HCT116 (cell line): Measurements from ENCODE around the gene TRAF3. TPM values are rescaled to one million over a fixed set of nuclear protein-coding genes. Genes with fewer than 3 reads are reported as not detected.

Experiments used
- ATAC-seq: fragments of 200-7000 bp; cut with Tn5 transposase; 2 replicates; pipeline ENCODE4 v1.9.1; 2020; ENCODE audit warnings: mild to moderate bottlenecking, moderate library complexity
- BruUV-seq: library from RNA; stranded (reverse); fragments of 400-500 nt; replicated peaks from 2 replicates; lab custom pipeline; 2021; lab: Mats Ljungman, UMichigan
- CTCF ChIA-PET: fragments of 300-600 bp; sonication (Branson Sonifier 250); formaldehyde crosslinking; loops from one replicate; lab custom pipeline; 2021; ENCODE audit warnings: antibody characterized with exemption; lab: Charles Lee
- POLR2A ChIA-PET: fragments of 300-600, 350-600 bp; sonication (Branson Sonifier 250); formaldehyde crosslinking; loops from one replicate; lab custom pipeline; 2021; ENCODE audit warnings: antibody characterized with exemption; lab: Charles Lee
- RAD21 ChIA-PET, 2 experiments: fragments of 300-600 bp; sonication (Branson Sonifier 250); formaldehyde crosslinking; loops; one replicate each; lab custom pipeline; 2023; ENCODE audit warnings: low total read pairs in 2 of 2; ENCODE audit not compliant: uncharacterized antibody in 2 of 2, unreplicated experiment in 2 of 2, low non-redundant PET in 1 of 2; lab: Charles Lee
- DNase-seq: peaks from one replicate; pipeline ENCODE4 v3.0.0-alpha.2; 2010; ENCODE audit warnings: low read depth, low spot score
- H2AFZ ChIP-seq: fragments of 200-600 bp; shearing (Covaris generic), sonication (generic); 2 replicates; pipeline ENCODE4 v1.6.1; 2017; ENCODE audit warnings: low read depth, mixed run types, mixed read lengths, antibody characterized with exemption, low read length; ENCODE audit not compliant: poor library complexity, severe bottlenecking
- H3K27ac ChIP-seq: 2 replicates; pipeline ENCODE4 v1.5.1; 2012; ENCODE audit warnings: low read depth, low read length
- H3K27me3 ChIP-seq: fragments of 200-600 bp; sonication (generic); 2 replicates; pipeline ENCODE4 v1.6.1; 2016; ENCODE audit warnings: mixed run types, low read length, mixed read lengths; ENCODE audit not compliant: insufficient read depth
- H3K36me3 ChIP-seq, 2 experiments: fragments of 200-500 bp in 1 of 2; fragments of 200-600 bp in 1 of 2; sonication (Bioruptor generic) in 1 of 2; sonication (generic) in 1 of 2; 2 replicates each; pipeline versions ENCODE4 v1.5.1 to v1.6.1; 2014 to 2016; ENCODE audit warnings: low read length in 2 of 2, inconsistent platforms in 1 of 2, mixed read lengths in 1 of 2, mixed run types in 1 of 2; ENCODE audit not compliant: insufficient read depth in 2 of 2, control insufficient read depth in 1 of 2
- H3K4me1 ChIP-seq, 2 experiments: fragments of 200-600 bp in 1 of 2; sonication (generic) in 1 of 2; 2 replicates each; pipeline versions ENCODE4 v1.5.1 to v1.6.1; 2012 to 2017; ENCODE audit warnings: low read length in 2 of 2, inconsistent platforms in 1 of 2, mild to moderate bottlenecking in 1 of 2, mixed read lengths in 1 of 2, mixed run types in 1 of 2, moderate library complexity in 1 of 2; ENCODE audit not compliant: insufficient read depth in 2 of 2, control insufficient read depth in 1 of 2
- H3K4me2 ChIP-seq: fragments of 200-600 bp; sonication (generic); 2 replicates; pipeline ENCODE4 v1.6.1; 2017; ENCODE audit warnings: mixed run types, low read length, mixed read lengths
- H3K4me3 ChIP-seq, 2 experiments: fragments of 200-600 bp in 1 of 2; sonication (generic) in 1 of 2; replicated peaks in 1 of 2; 2 replicates each; pipeline ENCODE4 v1.5.1; 2011 to 2016; ENCODE audit warnings: low read length in 2 of 2, control low read depth in 1 of 2, low read depth in 1 of 2, mild to moderate bottlenecking in 1 of 2, mixed read lengths in 1 of 2, mixed run types in 1 of 2
- H3K79me2 ChIP-seq: fragments of 200-600 bp; sonication (generic); 2 replicates; pipeline ENCODE4 v1.6.1; 2017; ENCODE audit warnings: mild to moderate bottlenecking, mixed run types, low read length, moderate library complexity, mixed read lengths; ENCODE audit not compliant: insufficient read depth
- H3K9ac ChIP-seq: fragments of 200-600 bp; sonication (generic); 2 replicates; pipeline ENCODE4 v1.6.1; 2016; ENCODE audit warnings: low read length, mixed read lengths
- H3K9me2 ChIP-seq: fragments of 200-600 bp; sonication (generic), shearing (Covaris generic); 2 replicates; pipeline ENCODE4 v1.6.1; 2017; ENCODE audit warnings: mixed run types, mild to moderate bottlenecking, moderate library complexity; ENCODE audit not compliant: insufficient read depth
- H3K9me3 ChIP-seq, 2 experiments: fragments of 200-500 bp in 1 of 2; fragments of 200-600 bp in 1 of 2; sonication (Bioruptor generic) in 1 of 2; sonication (generic) in 1 of 2; 2 replicates each; pipeline ENCODE4 v1.6.1; 2014 to 2017; ENCODE audit warnings: low read length in 2 of 2, mixed read lengths in 2 of 2, inconsistent platforms in 1 of 2, low read depth in 1 of 2, mild to moderate bottlenecking in 1 of 2, mixed run types in 1 of 2, moderate library complexity in 1 of 2; ENCODE audit not compliant: control insufficient read depth in 1 of 2, insufficient read depth in 1 of 2
- H4K20me1 ChIP-seq: fragments of 200-600 bp; sonication (generic), shearing (Covaris generic); 2 replicates; pipeline ENCODE4 v1.6.1; 2017; ENCODE audit warnings: mixed run types, mild to moderate bottlenecking, moderate library complexity; ENCODE audit not compliant: insufficient read depth
- CEBPB ChIP-seq: IDR thresholded peaks from 2 replicates; pipeline ENCODE4 v1.6.1; 2012; ENCODE audit warnings: low read depth
- EGR1 ChIP-seq: IDR thresholded peaks from 2 replicates; pipeline ENCODE4 v1.6.1; 2012; ENCODE audit warnings: low read depth
- EZH2 ChIP-seq: fragments of 200-600 bp; sonication (generic); IDR thresholded peaks from 2 replicates; pipeline ENCODE4 v1.6.1; 2017; ENCODE audit warnings: antibody characterized with exemption, mixed run types
- EZH2phosphoT487 ChIP-seq: fragments of 200-600 bp; IDR thresholded peaks from 2 replicates; pipeline ENCODE4 v1.6.1; 2018; ENCODE audit warnings: antibody characterized with exemption, borderline replicate concordance
- POLR2A ChIP-seq: IDR thresholded peaks from 2 replicates; pipeline ENCODE4 v1.7.0; 2011; ENCODE audit warnings: borderline replicate concordance; ENCODE audit not compliant: insufficient read depth, insufficient read length; ENCODE audit errors: extremely low read depth
- POLR2AphosphoS5 ChIP-seq: IDR thresholded peaks from 2 replicates; pipeline ENCODE4 v1.6.1; 2011; ENCODE audit warnings: mild to moderate bottlenecking, low read depth, low read length, moderate library complexity
- RAD21 ChIP-seq: IDR thresholded peaks from 2 replicates; pipeline ENCODE4 v1.6.1; 2012; ENCODE audit warnings: low read depth, mild to moderate bottlenecking
- SP1 ChIP-seq: IDR thresholded peaks from 2 replicates; pipeline ENCODE4 v1.6.1; 2012; ENCODE audit warnings: low read depth
- YY1 ChIP-seq: IDR thresholded peaks from 2 replicates; pipeline ENCODE4 v1.6.1; 2011; ENCODE audit warnings: low read length, low read depth, moderate library complexity, mild to moderate bottlenecking; ENCODE audit not compliant: insufficient replicate concordance; ENCODE audit errors: extremely low read depth
- ZFX ChIP-seq: fragments of 450-650 bp; IDR thresholded peaks from 2 replicates; pipeline ENCODE4 v1.6.1; 2017
- intact Hi-C: fragments of 100-400 bp; cut with micrococcal nuclease; formaldehyde crosslinking; loops from 2 replicates; pipeline ENCODE4 v1.10.0; 2022
- total RNA-seq: library from RNA; stranded (reverse); gene quantifications from one replicate; pipeline ENCODE4 v1.2.1, GENCODE V29; 2021; ENCODE audit not compliant: unreplicated experiment
- TF ChIP-seq, protein P1 (sequence below): IDR thresholded peaks from 2 replicates; pipeline ENCODE4 v1.6.1; 2012
- TF ChIP-seq, protein P2 (sequence below): IDR thresholded peaks from 2 replicates; pipeline ENCODE4 v1.6.1; 2011; ENCODE audit warnings: mild to moderate bottlenecking, low read length, moderate library complexity; ENCODE audit not compliant: insufficient replicate concordance; ENCODE audit errors: extremely low read depth
- TF ChIP-seq, protein P3 (sequence below), 3 experiments: fragments of 200-600 bp in 1 of 3; sonication (generic) in 1 of 3; IDR thresholded peaks in 2 of 3; conservative IDR thresholded peaks in 1 of 3; 2 replicates each; pipeline ENCODE4 v1.5.1; 2012 to 2017; ENCODE audit warnings: low read depth in 2 of 3, low read length in 2 of 3, antibody characterized with exemption in 1 of 3, borderline replicate concordance in 1 of 3, control low read depth in 1 of 3, mild to moderate bottlenecking in 1 of 3, mixed read lengths in 1 of 3, mixed run types in 1 of 3, moderate library complexity in 1 of 3; ENCODE audit not compliant: insufficient read depth in 1 of 3
- TF ChIP-seq, protein P4 (sequence below): IDR thresholded peaks from 2 replicates; pipeline ENCODE4 v1.6.1; 2012

Gene TRAF3
- total RNA-seq, 1 experiment from 2014 or later: 32.1 TPM

DNA sequence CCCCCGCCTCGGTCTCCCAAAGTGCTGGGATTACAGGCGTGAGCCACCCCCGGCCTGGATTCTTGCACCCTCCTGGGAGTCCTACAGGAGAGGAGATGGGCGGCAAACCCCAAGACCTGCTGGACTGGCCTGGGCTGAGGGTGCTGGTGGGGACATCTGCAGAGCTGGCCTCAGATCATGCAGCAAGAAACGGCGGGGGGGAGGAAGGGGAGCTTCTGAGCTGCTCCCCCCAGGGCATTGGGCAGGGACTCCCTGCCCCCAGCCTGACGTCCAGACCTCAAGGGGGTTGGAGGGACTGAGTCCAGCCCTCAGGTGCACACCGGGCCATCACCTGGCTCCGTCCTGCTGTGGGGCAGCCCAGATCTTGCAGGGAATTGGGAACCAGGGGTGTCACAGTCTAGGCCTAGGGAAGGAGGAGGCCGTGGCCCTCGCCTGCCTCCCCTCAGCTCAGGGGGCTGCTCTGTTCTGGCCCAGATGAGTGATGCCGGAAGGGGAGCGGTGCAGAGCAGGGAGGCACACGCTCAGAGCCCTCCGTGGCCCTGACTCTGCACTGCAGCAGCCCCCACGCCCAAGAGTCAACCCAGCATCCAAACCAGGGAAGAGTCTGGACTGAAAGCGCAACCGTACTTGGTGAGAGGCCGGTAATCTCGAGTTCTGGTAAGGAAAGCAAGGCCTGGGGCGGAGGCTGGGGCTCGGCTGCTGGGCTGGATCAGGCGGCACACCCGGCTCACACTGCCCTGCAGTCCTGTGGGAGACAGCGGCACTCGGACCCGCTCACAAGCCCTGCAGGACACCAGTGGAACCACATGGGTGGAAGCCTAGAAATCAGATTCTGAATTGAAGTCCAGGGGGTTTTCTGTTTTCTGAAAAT, 136.3 kb downstream of the TRAF3 start:
- intact Hi-C loops: loop anchor here (10.0 kb wide), 1 partner anchor 319 kb away; the partner anchor contains the start of gene RCOR1
- Histone ChIP-seq H3K79me2 (no peaks in the 10 kb centered on the region), H3K4me3 (no peak overlapping the region), H3K4me2 (no peak overlapping the region), H3K9me2 (no peaks in the 10 kb centered on the region), H2AFZ (no peak overlapping the region), H3K27me3 (no peaks in the 10 kb centered on the region), H3K9me3 (no peaks in the 10 kb centered on the region), H3K27ac (no peak overlapping the region), H3K9ac (no peak overlapping the region), H3K4me1 (no peaks in the 10 kb centered on the region), H3K36me3 (no peaks in the 10 kb centered on the region), H4K20me1 (no peaks in the 10 kb centered on the region)
- ATAC-seq (no peak), DNase-seq (no peak)
- RAD21 ChIA-PET: no interaction called here
- CTCF ChIA-PET: no interaction called here
- POLR2A ChIA-PET: no interaction called here
- no TSS peak for BruUV-seq
- TF ChIP-seq YY1 (no peak), RAD21 (no peak), CEBPB (no peak), EZH2phosphoT487 (no peak), EGR1 (no peak), EZH2 (no peak), POLR2A (no peak), ZFX (no peak), SP1 (no peak), POLR2AphosphoS5 (no peak)
- TF ChIP-seq, protein P1, sequence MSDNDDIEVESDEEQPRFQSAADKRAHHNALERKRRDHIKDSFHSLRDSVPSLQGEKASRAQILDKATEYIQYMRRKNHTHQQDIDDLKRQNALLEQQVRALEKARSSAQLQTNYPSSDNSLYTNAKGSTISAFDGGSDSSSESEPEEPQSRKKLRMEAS: no peak
- TF ChIP-seq, protein P2, sequence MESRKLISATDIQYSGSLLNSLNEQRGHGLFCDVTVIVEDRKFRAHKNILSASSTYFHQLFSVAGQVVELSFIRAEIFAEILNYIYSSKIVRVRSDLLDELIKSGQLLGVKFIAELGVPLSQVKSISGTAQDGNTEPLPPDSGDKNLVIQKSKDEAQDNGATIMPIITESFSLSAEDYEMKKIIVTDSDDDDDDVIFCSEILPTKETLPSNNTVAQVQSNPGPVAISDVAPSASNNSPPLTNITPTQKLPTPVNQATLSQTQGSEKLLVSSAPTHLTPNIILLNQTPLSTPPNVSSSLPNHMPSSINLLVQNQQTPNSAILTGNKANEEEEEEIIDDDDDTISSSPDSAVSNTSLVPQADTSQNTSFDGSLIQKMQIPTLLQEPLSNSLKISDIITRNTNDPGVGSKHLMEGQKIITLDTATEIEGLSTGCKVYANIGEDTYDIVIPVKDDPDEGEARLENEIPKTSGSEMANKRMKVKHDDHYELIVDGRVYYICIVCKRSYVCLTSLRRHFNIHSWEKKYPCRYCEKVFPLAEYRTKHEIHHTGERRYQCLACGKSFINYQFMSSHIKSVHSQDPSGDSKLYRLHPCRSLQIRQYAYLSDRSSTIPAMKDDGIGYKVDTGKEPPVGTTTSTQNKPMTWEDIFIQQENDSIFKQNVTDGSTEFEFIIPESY: no peak
- TF ChIP-seq, protein P3, sequence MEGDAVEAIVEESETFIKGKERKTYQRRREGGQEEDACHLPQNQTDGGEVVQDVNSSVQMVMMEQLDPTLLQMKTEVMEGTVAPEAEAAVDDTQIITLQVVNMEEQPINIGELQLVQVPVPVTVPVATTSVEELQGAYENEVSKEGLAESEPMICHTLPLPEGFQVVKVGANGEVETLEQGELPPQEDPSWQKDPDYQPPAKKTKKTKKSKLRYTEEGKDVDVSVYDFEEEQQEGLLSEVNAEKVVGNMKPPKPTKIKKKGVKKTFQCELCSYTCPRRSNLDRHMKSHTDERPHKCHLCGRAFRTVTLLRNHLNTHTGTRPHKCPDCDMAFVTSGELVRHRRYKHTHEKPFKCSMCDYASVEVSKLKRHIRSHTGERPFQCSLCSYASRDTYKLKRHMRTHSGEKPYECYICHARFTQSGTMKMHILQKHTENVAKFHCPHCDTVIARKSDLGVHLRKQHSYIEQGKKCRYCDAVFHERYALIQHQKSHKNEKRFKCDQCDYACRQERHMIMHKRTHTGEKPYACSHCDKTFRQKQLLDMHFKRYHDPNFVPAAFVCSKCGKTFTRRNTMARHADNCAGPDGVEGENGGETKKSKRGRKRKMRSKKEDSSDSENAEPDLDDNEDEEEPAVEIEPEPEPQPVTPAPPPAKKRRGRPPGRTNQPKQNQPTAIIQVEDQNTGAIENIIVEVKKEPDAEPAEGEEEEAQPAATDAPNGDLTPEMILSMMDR (IDR thresholded peaks at IDR 0.05 in 2 of 3, conservative IDR thresholded peaks at IDR 0.05 in 1 of 3; ENCODE audit: borderline replicate concordance in 1 of 3, insufficient read depth in 1 of 3, low read depth in 2 of 3, low read length in 2 of 3): no peak
- TF ChIP-seq, protein P4, sequence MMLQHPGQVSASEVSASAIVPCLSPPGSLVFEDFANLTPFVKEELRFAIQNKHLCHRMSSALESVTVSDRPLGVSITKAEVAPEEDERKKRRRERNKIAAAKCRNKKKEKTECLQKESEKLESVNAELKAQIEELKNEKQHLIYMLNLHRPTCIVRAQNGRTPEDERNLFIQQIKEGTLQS: no peak
